RWPE2 (cell line): ENCODE measurements around the gene INSM2.

Experiments used
- ATAC-seq: fragments of 200-7000 bp; cut with Tn5 transposase; 3 replicates; pipeline ENCODE4 v1.9.1; 2021; ENCODE audit warnings: low read depth
- DNase-seq: peaks from one replicate; pipeline ENCODE4 v3.0.0-alpha.2; 2020; ENCODE audit warnings: low spot score
- H3K27ac ChIP-seq: fragments of 450-650 bp; 2 replicates; pipeline ENCODE4 v1.5.1; 2017; ENCODE audit warnings: mild to moderate bottlenecking; ENCODE audit not compliant: poor library complexity, severe bottlenecking
- H3K27me3 ChIP-seq: fragments of 250-450 bp; sonication (Bioruptor Pico); 2 replicates; pipeline ENCODE4 v1.5.1; 2021; ENCODE audit warnings: mild to moderate bottlenecking, moderate library complexity; ENCODE audit not compliant: insufficient read depth, poor library complexity, severe bottlenecking
- H3K36me3 ChIP-seq: fragments of 250-450 bp; sonication (Bioruptor Pico); 2 replicates; pipeline ENCODE4 v1.5.1; 2020; ENCODE audit warnings: low read depth, mild to moderate bottlenecking, moderate library complexity
- H3K4me1 ChIP-seq: fragments of 250-450 bp; sonication (Bioruptor Pico); 2 replicates; pipeline ENCODE4 v1.5.1; 2021; ENCODE audit warnings: mild to moderate bottlenecking, moderate library complexity; ENCODE audit not compliant: insufficient read depth, poor library complexity, severe bottlenecking
- H3K4me3 ChIP-seq: fragments of 250-450 bp; sonication (Bioruptor Pico); 2 replicates; pipeline ENCODE4 v1.5.1; 2021; ENCODE audit warnings: mild to moderate bottlenecking, moderate library complexity; ENCODE audit not compliant: severe bottlenecking
- H3K9me3 ChIP-seq: fragments of 250-450 bp; sonication (Bioruptor Pico); 2 replicates; pipeline ENCODE4 v1.5.1; 2021; ENCODE audit warnings: mild to moderate bottlenecking, moderate library complexity; ENCODE audit not compliant: severe bottlenecking
- TF ChIP-seq, protein P1 (sequence below): fragments of 450-650 bp; IDR thresholded peaks from one replicate; pipeline ENCODE4 v1.5.1; 2017; ENCODE audit warnings: mild to moderate bottlenecking, moderate library complexity; ENCODE audit not compliant: poor library complexity, severe bottlenecking

The INSM2 gene

DNA sequence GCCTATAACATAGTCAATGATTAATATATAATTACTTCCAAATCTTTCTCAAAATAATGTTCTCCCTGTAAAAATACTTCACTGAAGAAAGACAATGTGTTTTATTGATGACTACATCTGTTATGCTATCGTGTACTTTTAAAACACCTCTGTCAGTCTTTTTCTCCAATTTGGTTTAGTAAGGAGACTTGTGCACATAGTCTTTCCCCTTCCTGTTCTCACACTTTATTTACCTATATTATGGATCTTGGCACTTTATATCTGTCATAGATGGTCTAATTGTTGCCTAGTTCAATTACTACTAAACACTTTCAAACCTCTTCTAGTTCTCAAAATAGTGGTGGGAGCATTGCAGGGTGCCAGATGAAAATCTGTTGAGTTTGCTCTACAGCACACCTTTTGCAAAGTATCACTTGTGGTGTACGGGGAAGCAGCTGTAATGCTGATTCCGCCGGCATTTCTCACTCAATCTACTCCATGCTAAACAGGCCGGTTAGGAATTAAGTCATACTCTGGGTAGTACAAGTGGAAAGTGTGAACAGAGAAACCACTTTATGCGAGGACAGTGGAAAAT lies 1.1 kb upstream of the INSM2 start:
- Histone ChIP-seq H3K36me3 (no peaks in the 10 kb centered on the region), H3K27ac (no peak overlapping the region), H3K27me3 (peaks cover 89% of the 10 kb centered on the region), H3K9me3 (no peaks in the 10 kb centered on the region), H3K4me1 (no peaks in the 10 kb centered on the region), H3K4me3 (peak overlapping the region; percentile 32)
- ATAC-seq, result no peak
- TF ChIP-seq, protein P1, sequence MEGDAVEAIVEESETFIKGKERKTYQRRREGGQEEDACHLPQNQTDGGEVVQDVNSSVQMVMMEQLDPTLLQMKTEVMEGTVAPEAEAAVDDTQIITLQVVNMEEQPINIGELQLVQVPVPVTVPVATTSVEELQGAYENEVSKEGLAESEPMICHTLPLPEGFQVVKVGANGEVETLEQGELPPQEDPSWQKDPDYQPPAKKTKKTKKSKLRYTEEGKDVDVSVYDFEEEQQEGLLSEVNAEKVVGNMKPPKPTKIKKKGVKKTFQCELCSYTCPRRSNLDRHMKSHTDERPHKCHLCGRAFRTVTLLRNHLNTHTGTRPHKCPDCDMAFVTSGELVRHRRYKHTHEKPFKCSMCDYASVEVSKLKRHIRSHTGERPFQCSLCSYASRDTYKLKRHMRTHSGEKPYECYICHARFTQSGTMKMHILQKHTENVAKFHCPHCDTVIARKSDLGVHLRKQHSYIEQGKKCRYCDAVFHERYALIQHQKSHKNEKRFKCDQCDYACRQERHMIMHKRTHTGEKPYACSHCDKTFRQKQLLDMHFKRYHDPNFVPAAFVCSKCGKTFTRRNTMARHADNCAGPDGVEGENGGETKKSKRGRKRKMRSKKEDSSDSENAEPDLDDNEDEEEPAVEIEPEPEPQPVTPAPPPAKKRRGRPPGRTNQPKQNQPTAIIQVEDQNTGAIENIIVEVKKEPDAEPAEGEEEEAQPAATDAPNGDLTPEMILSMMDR, result no peak
- no peak for DNase-seq

DNA sequence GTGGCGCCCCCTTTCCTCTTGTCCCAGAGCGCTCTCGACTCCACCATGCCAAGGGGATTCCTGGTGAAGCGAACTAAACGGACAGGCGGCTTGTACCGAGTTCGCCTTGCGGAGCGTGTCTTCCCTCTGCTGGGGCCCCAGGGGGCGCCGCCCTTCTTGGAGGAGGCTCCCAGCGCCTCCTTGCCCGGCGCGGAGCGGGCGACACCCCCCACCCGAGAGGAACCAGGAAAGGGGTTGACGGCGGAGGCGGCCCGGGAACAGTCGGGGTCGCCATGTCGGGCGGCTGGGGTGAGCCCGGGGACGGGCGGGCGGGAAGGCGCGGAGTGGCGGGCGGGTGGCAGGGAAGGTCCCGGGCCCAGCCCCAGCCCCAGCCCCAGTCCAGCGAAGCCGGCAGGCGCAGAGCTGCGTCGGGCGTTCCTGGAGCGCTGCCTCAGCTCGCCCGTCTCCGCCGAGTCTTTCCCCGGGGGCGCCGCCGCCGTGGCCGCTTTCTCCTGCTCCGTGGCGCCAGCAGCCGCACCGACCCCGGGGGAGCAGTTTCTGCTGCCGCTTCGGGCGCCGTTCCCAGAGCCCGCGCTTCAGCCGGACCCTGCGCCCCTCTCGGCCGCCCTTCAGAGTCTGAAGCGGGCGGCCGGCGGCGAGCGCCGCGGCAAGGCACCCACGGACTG lies 376 bp downstream of the INSM2 start:
- TF ChIP-seq, protein P1, result peak; percentile 22
- no peaks in the 10 kb centered on the region for H3K4me1 ChIP-seq

DNA sequence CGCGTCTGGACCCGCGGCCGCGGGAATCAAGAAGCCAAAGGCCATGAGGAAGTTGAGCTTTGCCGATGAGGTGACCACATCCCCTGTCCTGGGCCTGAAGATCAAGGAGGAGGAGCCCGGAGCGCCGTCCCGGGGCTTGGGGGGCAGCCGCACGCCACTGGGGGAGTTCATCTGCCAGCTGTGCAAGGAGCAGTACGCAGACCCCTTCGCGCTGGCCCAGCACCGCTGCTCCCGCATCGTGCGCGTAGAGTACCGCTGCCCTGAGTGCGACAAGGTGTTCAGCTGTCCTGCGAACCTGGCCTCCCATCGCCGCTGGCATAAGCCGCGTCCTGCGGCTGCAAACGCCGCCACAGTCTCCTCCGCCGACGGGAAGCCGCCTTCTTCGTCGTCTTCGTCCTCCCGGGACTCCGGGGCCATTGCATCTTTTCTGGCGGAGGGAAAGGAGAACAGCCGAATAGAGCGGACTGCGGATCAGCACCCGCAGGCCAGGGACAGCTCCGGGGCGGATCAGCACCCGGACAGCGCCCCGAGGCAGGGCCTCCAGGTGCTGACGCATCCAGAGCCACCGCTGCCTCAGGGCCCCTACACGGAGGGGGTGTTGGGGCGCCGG lies 1.0 kb downstream of the INSM2 start:
- Histone ChIP-seq H3K4me1 (no peaks in the 10 kb centered on the region), H3K9me3 (no peaks in the 10 kb centered on the region), H3K27me3 (peaks cover 68% of the 10 kb centered on the region), H3K36me3 (no peaks in the 10 kb centered on the region), H3K4me3 (peak overlapping the region; percentile 32), H3K27ac (no peak overlapping the region)
- TF ChIP-seq, protein P1, result no peak
- peak; percentile 84 for DNase-seq
- ATAC-seq, result peak; percentile 78

More for the DNA sequence above, 376 bp downstream of the INSM2 start:
- no peaks in the 10 kb centered on the region for H3K9me3 ChIP-seq
- ATAC-seq (peak; percentile 25), DNase-seq (no peak)
- H3K36me3 ChIP-seq, result no peaks in the 10 kb centered on the region
- H3K27ac ChIP-seq, result no peak overlapping the region
- peak overlapping the region; percentile 32 for H3K4me3 ChIP-seq
- H3K27me3 ChIP-seq, result peaks cover 74% of the 10 kb centered on the region

DNA sequence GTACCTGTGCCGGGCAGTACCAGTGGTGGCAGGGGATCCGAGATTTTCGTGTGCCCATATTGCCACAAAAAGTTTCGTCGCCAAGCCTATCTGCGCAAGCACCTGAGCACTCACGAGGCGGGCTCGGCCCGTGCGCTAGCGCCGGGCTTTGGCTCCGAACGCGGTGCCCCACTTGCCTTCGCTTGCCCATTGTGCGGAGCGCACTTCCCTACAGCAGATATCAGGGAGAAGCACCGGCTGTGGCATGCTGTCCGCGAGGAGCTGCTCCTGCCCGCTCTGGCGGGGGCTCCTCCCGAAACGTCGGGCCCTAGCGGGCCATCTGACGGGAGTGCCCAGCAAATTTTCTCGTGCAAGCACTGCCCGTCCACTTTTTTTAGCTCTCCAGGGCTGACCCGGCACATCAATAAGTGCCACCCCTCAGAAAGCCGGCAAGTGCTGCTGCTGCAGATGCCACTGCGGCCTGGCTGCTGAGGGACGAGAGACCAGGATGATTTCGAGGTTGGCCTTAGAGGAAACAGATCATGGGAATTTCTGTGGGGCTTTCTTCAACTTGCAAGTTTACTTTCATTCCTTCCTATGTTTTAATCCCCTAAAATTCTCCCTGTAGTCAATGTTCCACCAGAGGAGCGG lies 1.6 kb downstream of the INSM2 start:
- Histone ChIP-seq H3K36me3 (no peaks in the 10 kb centered on the region), H3K27me3 (peaks cover 61% of the 10 kb centered on the region), H3K4me3 (no peak overlapping the region), H3K9me3 (no peaks in the 10 kb centered on the region), H3K27ac (no peak overlapping the region), H3K4me1 (no peaks in the 10 kb centered on the region)
- DNase-seq (no peak), ATAC-seq (peak; percentile 3; the same call in 1 of the 3 replicates)
- TF ChIP-seq, protein P1, result no peak
